ENCODE data around the gene AGAP3. TPM values are rescaled to one million over a fixed set of nuclear protein-coding genes. Genes with fewer than 3 reads are reported as not detected.

Gene AGAP3
- total RNA-seq, 1 experiment from 2014 or later, result 138 TPM

GRCh38 chr7:151141311-151141854 is 55.1 kb downstream of the AGAP3 start:
- Mint-ChIP-seq H3K9me3 (ENCODE audit: unreplicated experiment) (no peaks in the 10 kb centered on the region), H3K36me3 (ENCODE audit: insufficient read depth, unreplicated experiment) (peaks cover 52% of the 10 kb centered on the region), H3K27ac (ENCODE audit: low read depth, unreplicated experiment) (no peak overlapping the region), H3K27me3 (ENCODE audit: insufficient read depth, unreplicated experiment) (no peaks in the 10 kb centered on the region), H3K4me1 (ENCODE audit: insufficient read depth, unreplicated experiment) (peaks cover 11% of the 10 kb centered on the region), H3K4me3 (ENCODE audit: unreplicated experiment) (no peak overlapping the region)
- no TSS peak for BruUV-seq (replicated peaks)
- POLR2A ChIA-PET, result no interaction called here
- DNase-seq (ENCODE audit: unreplicated experiment), result no peak
- intact Hi-C loops (cut with micrococcal nuclease), result no loop called here
- no peak for TF ChIP-seq CTCF (IDR thresholded peaks at IDR 0.05; ENCODE audit: unreplicated experiment)
- CTCF ChIA-PET, result interaction anchor here (0.8 to 2.3 kb wide), 3 partner anchors 11 to 31 kb away, joined by 3 to 7 read pairs (median 5); no protein-coding TSS in a partner anchor

- ChIA-PET POLR2A (interaction anchor here (0.9 kb wide), 1 partner anchor 9 kb away, joined by 3 read pairs; no protein-coding TSS in a partner anchor), CTCF (interaction anchor here (0.6 to 2.3 kb wide), 6 partner anchors 12 to 156 kb away, joined by 3 to 7 read pairs (median 4); no protein-coding TSS in a partner anchor)
- intact Hi-C loops (cut with micrococcal nuclease), result no loop called here
- H3K27me3 Mint-ChIP-seq (ENCODE audit: insufficient read depth, unreplicated experiment), result no peaks in the 10 kb centered on the region
- no peaks in the 10 kb centered on the region for H3K9me3 Mint-ChIP-seq (ENCODE audit: unreplicated experiment)
- H3K27ac Mint-ChIP-seq (ENCODE audit: low read depth, unreplicated experiment), result peak overlapping the region; percentile 35
- peaks cover 11% of the 10 kb centered on the region for H3K4me1 Mint-ChIP-seq (ENCODE audit: insufficient read depth, unreplicated experiment)
- H3K4me3 Mint-ChIP-seq (ENCODE audit: unreplicated experiment), result no peak overlapping the region
- BruUV-seq (replicated peaks), result no TSS peak
- H3K36me3 Mint-ChIP-seq (ENCODE audit: insufficient read depth, unreplicated experiment), result peaks cover 46% of the 10 kb centered on the region
- no peak for DNase-seq (ENCODE audit: unreplicated experiment)
- TF ChIP-seq CTCF (IDR thresholded peaks at IDR 0.05; ENCODE audit: unreplicated experiment), result no peak
Observed at GRCh38 chr7:151141855-151142685, 55.8 kb downstream of the AGAP3 start.

- TF ChIP-seq CTCF (IDR thresholded peaks at IDR 0.05; ENCODE audit: unreplicated experiment), result no peak
- Mint-ChIP-seq H3K9me3 (ENCODE audit: unreplicated experiment) (no peaks in the 10 kb centered on the region), H3K27ac (ENCODE audit: low read depth, unreplicated experiment) (peak overlapping the region; percentile 35), H3K36me3 (ENCODE audit: insufficient read depth, unreplicated experiment) (peaks cover 44% of the 10 kb centered on the region), H3K4me1 (ENCODE audit: insufficient read depth, unreplicated experiment) (peaks cover 11% of the 10 kb centered on the region), H3K27me3 (ENCODE audit: insufficient read depth, unreplicated experiment) (no peaks in the 10 kb centered on the region), H3K4me3 (ENCODE audit: unreplicated experiment) (no peak overlapping the region)
- BruUV-seq (replicated peaks), result no TSS peak
- CTCF ChIA-PET, result interaction anchor here (0.6 to 2.3 kb wide), 4 partner anchors 19 to 156 kb away, joined by 3 to 7 read pairs (median 4); no protein-coding TSS in a partner anchor
- intact Hi-C loops (cut with micrococcal nuclease), result no loop called here
- POLR2A ChIA-PET, result interaction anchor here (0.9 kb wide), 1 partner anchor 8 kb away, joined by 3 read pairs; no protein-coding TSS in a partner anchor
- no peak for DNase-seq (ENCODE audit: unreplicated experiment)
Observed at GRCh38 chr7:151142686-151143040, 56.4 kb downstream of the AGAP3 start.

- POLR2A ChIA-PET, result interaction anchor here (0.8 kb wide), 1 partner anchor 89 kb away, joined by 4 read pairs; no protein-coding TSS in a partner anchor
- CTCF ChIA-PET, result interaction anchor here (0.6 to 2.3 kb wide), 3 partner anchors 20 to 160 kb away, joined by 3 to 7 read pairs (median 5); no protein-coding TSS in a partner anchor
Observed at GRCh38 chr7:151143261-151144015, 57.2 kb downstream of the AGAP3 start.

More at GRCh38 chr7:151143261-151144015, 57.2 kb downstream of the AGAP3 start:
- H3K36me3 Mint-ChIP-seq (ENCODE audit: insufficient read depth, unreplicated experiment), result peaks cover 41% of the 10 kb centered on the region
- H3K4me1 Mint-ChIP-seq (ENCODE audit: insufficient read depth, unreplicated experiment), result peaks cover 11% of the 10 kb centered on the region
- no peaks in the 10 kb centered on the region for H3K9me3 Mint-ChIP-seq (ENCODE audit: unreplicated experiment)
- no TSS peak for BruUV-seq (replicated peaks)
- H3K27ac Mint-ChIP-seq (ENCODE audit: low read depth, unreplicated experiment), result peak overlapping the region; percentile 35
- H3K4me3 Mint-ChIP-seq (ENCODE audit: unreplicated experiment), result no peak overlapping the region
- DNase-seq (ENCODE audit: unreplicated experiment), result no peak
- H3K27me3 Mint-ChIP-seq (ENCODE audit: insufficient read depth, unreplicated experiment), result no peaks in the 10 kb centered on the region
- intact Hi-C loops (cut with micrococcal nuclease), result no loop called here
- no peak for TF ChIP-seq CTCF (IDR thresholded peaks at IDR 0.05; ENCODE audit: unreplicated experiment)

Measured in MCF 10A (cell line).